ENCODE measurements around the gene CASS4.
"Not testable (repeated sequence)": the region's sequence is repeated elsewhere in the genome, so short reads cannot be mapped to it uniquely, and the experiment has no call there.

CASS4 gene

DNA sequence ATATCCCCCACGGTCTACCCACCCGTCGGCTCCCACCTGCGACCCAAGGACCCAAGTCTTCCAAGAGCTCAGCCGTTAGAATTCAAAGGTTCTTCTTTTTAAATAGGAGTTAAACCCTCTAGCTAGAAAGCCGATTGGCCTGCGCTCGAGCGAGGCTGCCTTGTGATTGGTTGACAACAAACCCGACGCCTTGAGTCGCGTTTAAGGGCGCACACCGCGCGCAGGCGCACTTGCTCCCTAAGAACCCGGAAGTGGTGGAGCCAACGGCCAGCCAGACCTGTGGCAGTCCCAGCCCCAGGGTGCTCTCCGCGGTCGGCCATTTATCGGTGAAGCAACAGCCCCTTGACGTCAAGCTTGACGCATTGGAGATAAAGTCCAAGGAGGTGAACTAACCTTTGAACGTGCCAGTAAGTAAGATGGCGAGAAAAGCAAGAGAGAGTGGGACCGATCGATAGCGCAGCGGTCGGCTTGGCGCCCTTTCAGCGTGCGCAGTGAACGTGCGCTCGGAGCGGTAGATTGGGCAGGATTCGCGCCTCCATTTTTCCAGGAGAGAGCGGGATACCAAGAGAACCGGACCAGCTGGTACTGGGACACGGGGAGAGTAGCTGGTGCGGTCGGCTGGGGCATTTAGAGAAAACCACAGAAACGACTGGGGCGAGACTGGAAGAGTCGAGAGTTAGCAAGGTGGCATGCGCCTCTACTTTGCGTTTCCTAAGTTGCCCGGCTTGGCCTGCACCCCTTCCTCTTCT, 19.8 kb upstream of the CASS4 start, which contains the start of the genes AURKA and CSTF1:
TSS of gene AURKA (minus strand) at position 84 of the 749 bp plus-strand sequence. CDS start 4,018 bp downstream, outside the sequence.
TSS of gene CSTF1 (plus strand) at position 514 of the 749 bp plus-strand sequence. CDS start 2,908 bp downstream, outside the sequence.
- DNase-seq (ENCODE audit: low read depth in 3 of 3): peak; percentile 96 to 99 (median 99)

DNA sequence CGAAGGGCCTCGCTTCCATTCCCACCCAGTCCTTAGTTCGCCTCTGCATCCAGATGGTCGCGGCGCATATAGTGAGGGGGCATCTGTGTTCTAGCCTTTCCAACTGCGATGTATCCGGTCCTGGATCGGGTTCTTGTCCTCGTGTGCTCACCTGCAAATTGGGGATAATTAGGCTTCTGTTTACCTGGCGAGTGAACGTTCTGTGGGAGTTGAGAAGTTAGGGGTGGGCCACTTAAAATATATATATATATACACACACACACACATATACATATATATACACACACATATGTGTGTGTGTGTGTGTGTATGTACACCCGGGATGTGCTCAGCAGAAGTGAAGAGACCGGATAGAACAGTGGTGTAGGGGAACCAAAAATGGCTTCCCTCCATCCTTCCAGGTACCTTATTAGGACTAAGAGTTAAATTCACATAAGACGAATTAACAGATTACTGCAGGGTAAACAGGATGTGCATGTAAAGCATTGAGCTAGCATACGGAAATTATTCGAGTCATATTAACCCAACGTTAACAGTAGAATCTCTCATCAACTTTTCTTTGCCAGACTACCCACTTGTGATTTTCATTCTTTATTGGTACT, 19.1 kb upstream of the CASS4 start:
- no peak for DNase-seq (ENCODE audit: low read depth in 3 of 3)

GRCh38 chr20:56393653-56394052, 18.4 kb upstream of the CASS4 start:
- no peak for DNase-seq (ENCODE audit: low read depth in 3 of 3)

- no peak for DNase-seq (ENCODE audit: low read depth in 3 of 3)
Measured at GRCh38 chr20:56395166-56395565, 16.9 kb upstream of the CASS4 start.

DNA sequence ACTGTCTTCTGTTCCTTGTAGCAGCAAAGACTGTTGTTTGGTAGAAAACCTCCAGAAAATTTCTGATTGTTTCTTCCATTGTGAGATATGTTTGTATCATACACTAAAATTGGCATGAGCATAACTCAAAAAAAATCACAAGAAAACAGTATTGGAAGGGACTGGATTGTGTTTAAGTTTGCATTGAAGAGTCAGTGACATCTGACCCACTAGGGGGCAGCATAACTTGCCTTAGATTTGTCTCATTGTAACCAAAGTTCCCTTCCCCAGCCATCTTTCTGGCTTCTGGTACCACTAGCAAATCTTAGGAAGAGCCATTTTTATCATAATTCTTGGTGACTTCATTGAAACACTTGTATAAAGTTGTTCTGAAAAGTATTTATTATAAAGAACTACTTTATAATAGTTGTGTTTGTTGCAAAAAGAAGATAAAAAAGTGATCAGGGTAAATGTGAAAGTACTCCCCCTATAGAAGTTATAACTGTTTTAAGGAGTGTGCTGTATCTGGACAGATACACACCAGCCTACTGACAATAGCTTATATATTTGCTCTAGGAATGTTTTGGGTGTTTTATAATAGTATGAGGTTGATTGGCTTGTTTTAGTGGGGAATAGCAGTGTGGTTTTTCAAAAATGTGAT, 11.9 kb upstream of the CASS4 start:
- peak in 2 of 3 donors; percentile 29 to 61 for DNase-seq (ENCODE audit: low read depth in 3 of 3)

DNA sequence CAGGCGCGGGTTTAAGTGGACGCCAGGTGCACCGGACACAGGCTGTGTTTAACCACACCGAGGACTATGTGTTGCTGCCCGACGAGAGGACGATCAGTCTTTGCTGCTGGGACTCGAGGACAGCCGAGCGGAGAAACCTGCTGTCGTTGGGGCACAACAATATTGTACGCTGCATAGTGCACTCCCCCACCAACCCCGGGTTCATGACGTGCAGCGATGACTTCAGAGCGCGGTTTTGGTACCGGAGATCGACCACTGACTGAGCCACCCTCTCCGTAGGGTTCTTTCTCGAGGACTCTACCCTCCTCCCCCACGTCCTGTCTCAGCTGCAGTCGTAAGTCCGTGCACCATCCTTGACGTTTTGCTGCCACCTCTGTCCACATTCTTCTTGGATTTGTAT, 8.6 kb upstream of the CASS4 start:
- DNase-seq (ENCODE audit: low read depth in 3 of 3): no peak

DNA sequence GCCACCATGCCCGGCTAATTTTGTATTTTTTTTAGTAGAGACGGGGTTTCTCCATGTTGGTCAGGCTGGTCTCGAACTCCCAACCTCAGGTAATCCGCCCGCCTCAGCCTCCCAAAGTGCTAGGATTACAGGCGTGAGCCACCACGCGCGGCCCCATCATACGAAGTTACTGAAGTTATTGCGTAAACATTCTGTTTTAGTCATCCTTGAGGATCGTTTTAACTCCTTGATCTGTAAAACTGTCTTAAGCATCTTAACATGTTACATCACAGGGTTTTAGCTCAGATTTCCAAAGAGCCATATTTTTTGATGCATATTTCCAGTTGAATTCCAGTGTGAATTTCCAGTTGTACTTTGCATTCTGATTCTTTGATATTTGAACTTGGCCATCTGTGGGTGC, 6.7 kb upstream of the CASS4 start:
- DNase-seq (ENCODE audit: low read depth in 3 of 3): not testable (repeated sequence)

DNA sequence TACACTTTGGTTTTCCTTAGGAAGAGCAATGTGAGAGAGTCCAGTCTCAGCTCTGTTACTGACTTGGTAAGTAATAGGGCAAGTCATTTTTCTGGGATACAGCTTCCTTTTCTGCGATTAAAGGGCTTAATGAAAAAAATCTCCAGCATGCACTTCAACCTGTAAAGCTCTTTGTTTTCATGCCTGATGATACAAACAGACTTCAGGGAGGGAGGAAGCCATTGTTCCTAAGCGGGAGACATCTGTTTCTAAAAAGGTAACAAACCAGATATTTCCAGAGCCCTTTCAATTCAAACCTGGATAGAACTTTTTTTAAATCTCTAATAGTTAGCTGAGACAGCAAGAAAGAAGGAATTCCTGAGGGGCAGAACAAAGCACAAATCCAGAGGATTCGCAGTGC, 5.2 kb upstream of the CASS4 start:
- no peak for DNase-seq (ENCODE audit: low read depth in 3 of 3)

DNA sequence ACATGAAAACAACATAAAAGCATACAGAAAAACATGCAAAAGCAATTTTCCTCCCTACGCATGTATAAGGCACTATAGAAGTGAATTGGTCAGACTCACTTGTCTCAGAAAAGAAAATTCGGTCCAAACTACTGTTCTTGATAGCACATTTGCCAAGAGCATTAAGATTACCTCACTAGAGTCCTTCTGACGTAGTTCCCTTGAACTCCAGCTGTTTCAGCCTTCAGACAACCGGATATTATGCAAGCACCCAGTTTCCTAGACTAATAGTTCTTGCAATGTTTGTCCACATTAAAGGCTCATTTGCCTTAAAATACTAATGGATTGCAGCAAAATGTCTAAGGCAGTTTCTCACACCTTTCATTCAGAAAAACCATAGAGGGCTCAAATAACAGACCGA, 2.5 kb upstream of the CASS4 start:
- no peak for DNase-seq (ENCODE audit: low read depth in 3 of 3)

DNA sequence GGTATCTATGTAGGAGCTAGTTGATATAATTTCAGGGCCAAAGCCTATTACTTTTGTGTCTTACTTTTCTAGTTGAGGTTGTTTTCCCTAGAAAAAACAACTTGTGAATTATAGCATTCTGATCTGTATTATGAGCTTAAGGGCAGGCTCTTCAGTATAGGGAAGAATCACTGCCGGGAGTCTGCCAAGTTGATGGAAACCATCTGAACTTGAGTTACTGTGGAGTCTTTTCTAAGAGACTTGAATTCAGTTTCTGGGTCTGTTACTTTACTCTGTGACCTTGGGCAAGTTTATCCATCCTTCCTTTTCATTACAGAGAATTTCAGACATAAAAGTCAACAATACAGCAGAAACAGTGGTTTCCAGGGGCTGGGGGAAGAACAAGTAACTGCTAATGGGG, 2.1 kb upstream of the CASS4 start:
- DNase-seq (ENCODE audit: low read depth in 3 of 3): no peak

DNA sequence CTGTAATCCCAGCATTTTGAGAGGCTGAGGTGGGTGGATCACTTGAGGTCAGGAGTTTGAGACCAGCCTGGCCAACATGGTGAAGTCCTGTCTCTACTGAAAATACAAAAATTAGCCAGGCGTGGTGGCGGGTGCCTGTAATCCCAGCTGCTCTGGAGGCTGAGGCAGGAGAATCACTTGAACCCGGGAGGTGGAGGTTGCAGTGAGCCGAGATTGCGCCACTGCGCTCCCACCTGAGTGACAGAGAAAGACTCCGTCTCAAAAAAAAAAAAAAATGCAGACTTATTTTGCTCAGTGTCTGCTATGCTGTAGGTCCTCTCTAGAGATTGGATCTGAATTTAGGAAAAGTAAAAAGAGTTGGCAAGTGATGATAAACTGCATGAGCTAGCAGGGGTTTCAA, 773 bp upstream of the CASS4 start:
- not testable (repeated sequence) for DNase-seq (ENCODE audit: low read depth in 3 of 3)

GRCh38 chr20:56412473-56412790, 372 bp downstream of the CASS4 start:
- DNase-seq (ENCODE audit: low read depth in 3 of 3): no peak

GRCh38 chr20:56412949-56413348, 889 bp downstream of the CASS4 start:
- DNase-seq (ENCODE audit: low read depth in 3 of 3): no peak

GRCh38 chr20:56414842-56415765, 3.0 kb downstream of the CASS4 start:
- DNase-seq (ENCODE audit: low read depth in 3 of 3): peak in 2 of 3 donors; percentile 55 to 68

DNA sequence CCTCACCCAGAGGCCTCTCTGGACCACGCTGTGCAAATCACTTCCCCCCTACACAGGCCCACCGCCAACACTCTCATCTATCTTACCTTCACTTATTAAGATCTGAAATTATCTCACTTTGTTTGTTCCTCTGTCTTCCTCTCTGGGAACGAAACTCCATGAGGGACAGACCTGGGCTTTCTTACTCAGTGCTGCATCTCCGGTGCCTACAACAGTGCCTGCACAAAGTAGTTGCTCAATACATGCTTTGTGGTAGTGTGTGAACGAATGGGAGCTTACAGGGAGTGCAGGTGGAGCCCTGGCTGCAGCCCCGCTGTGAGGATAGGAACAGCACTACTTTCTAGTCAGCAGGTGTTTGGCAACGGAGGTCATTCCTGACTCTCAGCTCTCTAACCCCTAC, 5.3 kb downstream of the CASS4 start:
- DNase-seq (ENCODE audit: low read depth in 3 of 3): no peak

DNA sequence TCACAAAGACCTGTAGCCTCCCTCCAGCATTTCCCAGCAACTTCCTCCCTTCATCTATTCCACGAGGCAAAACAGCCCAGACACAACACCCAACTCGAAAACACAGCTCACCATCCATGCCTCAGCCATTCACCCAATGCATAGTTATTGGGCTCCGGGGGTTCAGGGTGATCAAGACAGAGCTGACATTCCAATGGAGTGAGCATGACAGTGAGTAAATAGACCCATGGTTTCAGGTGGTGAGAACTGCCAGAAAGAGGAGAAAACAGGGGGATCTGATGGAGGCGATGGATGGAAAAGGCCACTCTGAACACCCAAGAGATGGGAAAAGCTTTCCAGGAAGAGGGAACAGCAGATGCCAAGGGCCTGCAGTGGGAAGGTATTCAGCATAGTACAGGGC, 5.9 kb downstream of the CASS4 start:
- DNase-seq (ENCODE audit: low read depth in 3 of 3): no peak

DNA sequence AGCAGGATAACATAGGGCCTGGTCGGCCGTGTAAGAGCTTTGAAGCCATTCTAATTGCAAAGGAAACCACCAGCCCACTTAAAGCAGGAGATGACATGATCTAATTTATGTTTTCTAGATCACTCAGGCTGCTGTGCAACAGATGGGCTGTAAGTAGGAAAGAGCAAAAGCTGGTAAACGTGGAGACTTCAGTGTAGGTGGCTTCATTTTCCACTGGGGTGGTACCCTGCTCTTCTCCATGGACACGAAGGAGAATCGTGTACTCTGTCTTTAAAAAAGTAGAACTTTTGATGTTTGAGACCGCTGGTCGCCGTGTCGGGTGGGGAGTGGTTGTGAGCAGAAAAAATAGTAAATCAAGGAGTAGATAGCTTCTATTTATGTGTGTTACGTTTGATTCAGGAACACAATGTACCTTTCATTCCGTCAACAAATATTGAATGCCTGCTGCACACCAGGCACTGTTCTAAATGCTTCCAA, 6.4 kb downstream of the CASS4 start:
- DNase-seq (ENCODE audit: low read depth in 3 of 3): no peak

DNA sequence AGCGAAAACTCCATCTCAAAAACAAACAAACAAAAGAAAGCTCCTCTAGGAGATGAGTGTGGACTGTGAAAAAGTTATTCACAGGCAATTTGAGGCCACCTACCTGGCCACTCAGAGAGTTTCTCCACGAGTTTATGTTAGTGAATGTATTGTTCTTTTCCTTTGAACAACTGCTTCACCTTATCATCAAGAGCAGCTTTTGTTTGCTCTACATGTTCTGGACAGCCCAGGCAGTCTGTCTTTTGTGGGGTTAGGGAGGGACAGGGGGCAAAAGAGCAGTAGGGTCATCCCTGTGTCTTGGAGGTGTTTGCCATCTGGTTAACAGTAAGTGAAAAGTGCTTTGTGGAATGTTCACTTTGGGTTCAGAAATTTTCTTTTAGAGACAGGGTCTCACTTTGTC, 8.0 kb downstream of the CASS4 start:
- no peak for DNase-seq (ENCODE audit: low read depth in 3 of 3)

GRCh38 chr20:56420940-56421688, 9.1 kb downstream of the CASS4 start:
- DNase-seq (ENCODE audit: low read depth in 3 of 3): no peak

GRCh38 chr20:56422076-56422823, 10.2 kb downstream of the CASS4 start:
- DNase-seq (ENCODE audit: low read depth in 3 of 3): no peak

Data from stimulated activated CD4-positive, alpha-beta T cell treated with anti-CD3 and anti-CD28 coated beads, TNF-alpha, amount 100 ng/mL, for 48 hours (primary cell).